ENCODE results near the gene RELB.

The RELB gene

GRCh38 chr19:45025264-45025663 lies 24.0 kb downstream of the RELB start:
- DNase-seq (ENCODE audit: low spot score) = no peak

GRCh38 chr19:45027371-45027770 lies 26.1 kb downstream of the RELB start:
- no peak for DNase-seq (ENCODE audit: low spot score)

GRCh38 chr19:45030825-45031224 lies 29.6 kb downstream of the RELB start:
- DNase-seq (ENCODE audit: low spot score) = no peak

GRCh38 chr19:45032421-45032820 lies 31.2 kb downstream of the RELB start:
- DNase-seq (ENCODE audit: low spot score) = no peak

- DNase-seq (ENCODE audit: low spot score) = no peak
Measured at GRCh38 chr19:45035755-45036154, 34.5 kb downstream of the RELB start.

GRCh38 chr19:45037393-45038169 lies 36.3 kb downstream of the RELB start:
- no peak for DNase-seq (ENCODE audit: low spot score)

- peak; percentile 93 for DNase-seq (ENCODE audit: low spot score)
Measured at GRCh38 chr19:45038931-45039893, 37.9 kb downstream of the RELB start, which contains the start of gene CLASRP. CLASRP (plus strand) TSS chr19:45039045; CDS start chr19:45040213, 1,168 bp downstream.

GRCh38 chr19:45040059-45040771 lies 39.0 kb downstream of the RELB start:
- no peak for DNase-seq (ENCODE audit: low spot score)

- no peak for DNase-seq (ENCODE audit: low spot score)
Measured at GRCh38 chr19:45041125-45041524, 39.9 kb downstream of the RELB start.

- no peak for DNase-seq (ENCODE audit: low spot score)
Measured at GRCh38 chr19:45045671-45046353, 44.5 kb downstream of the RELB start.

- no peak for DNase-seq (ENCODE audit: low spot score)
Measured at GRCh38 chr19:45046355-45046754, 45.1 kb downstream of the RELB start.

GRCh38 chr19:45047188-45047797 lies 46.0 kb downstream of the RELB start:
- DNase-seq (ENCODE audit: low spot score) = no peak

GRCh38 chr19:45049073-45049736 lies 47.9 kb downstream of the RELB start:
- no peak for DNase-seq (ENCODE audit: low spot score)

- no peak for DNase-seq (ENCODE audit: low spot score)
Measured at GRCh38 chr19:45050036-45050435, 48.8 kb downstream of the RELB start.

- DNase-seq (ENCODE audit: low spot score) = no peak
Measured at GRCh38 chr19:45051929-45052579, 50.8 kb downstream of the RELB start.

GRCh38 chr19:45056831-45057230 lies 55.6 kb downstream of the RELB start:
- DNase-seq (ENCODE audit: low spot score) = no peak

- DNase-seq (ENCODE audit: low spot score) = no peak
Measured at GRCh38 chr19:45057444-45057843, 56.2 kb downstream of the RELB start.

GRCh38 chr19:45058622-45059159 lies 57.4 kb downstream of the RELB start:
- DNase-seq (ENCODE audit: low spot score) = no peak

GRCh38 chr19:45059258-45059965 lies 58.1 kb downstream of the RELB start:
- DNase-seq (ENCODE audit: low spot score) = peak; percentile 49

Measured in LoVo (cell line).